ENCODE measurements around the gene CNPY1. TPM values are rescaled to one million over a fixed set of nuclear protein-coding genes. Genes with fewer than 3 reads are reported as not detected.

CNPY1 gene
- total and polyA plus RNA-seq, 9 of the 15 experiments (the other 6 are each of a cell fraction or from before 2014, with no cell fraction given): not detected

- TF ChIP-seq ESRRB (CRISPR knock-in tag; IDR thresholded peaks at IDR 0.05; ENCODE audit: borderline replicate concordance) (no peak), CBFA2T3 (IDR thresholded peaks at IDR 0.05) (no peak), MBD1 (CRISPR knock-in tag; IDR thresholded peaks at IDR 0.05) (no peak), BRF1 (IDR thresholded peaks at IDR 0.05; ENCODE audit: borderline replicate concordance, extremely low read depth, insufficient read length) (no peak), FOXK1 (CRISPR knock-in tag; IDR thresholded peaks at IDR 0.05; ENCODE audit: borderline replicate concordance) (no peak), NR4A1 (CRISPR knock-in tag; IDR thresholded peaks at IDR 0.05) (no peak), NR4A1 (tag; IDR thresholded peaks at IDR 0.05) (no peak), SNIP1 (IDR thresholded peaks at IDR 0.05; ENCODE audit: low read depth) (no peak), ZFP30 (CRISPR knock-in tag; IDR thresholded peaks at IDR 0.05; ENCODE audit: borderline replicate concordance) (no peak), TRIM28 (IDR thresholded peaks at IDR 0.05) (no peak), CXXC5 (CRISPR knock-in tag; IDR thresholded peaks at IDR 0.05) (no peak), HMGXB4 (CRISPR knock-in tag; IDR thresholded peaks at IDR 0.05) (no peak)
- TF ChIP-seq, protein P1, sequence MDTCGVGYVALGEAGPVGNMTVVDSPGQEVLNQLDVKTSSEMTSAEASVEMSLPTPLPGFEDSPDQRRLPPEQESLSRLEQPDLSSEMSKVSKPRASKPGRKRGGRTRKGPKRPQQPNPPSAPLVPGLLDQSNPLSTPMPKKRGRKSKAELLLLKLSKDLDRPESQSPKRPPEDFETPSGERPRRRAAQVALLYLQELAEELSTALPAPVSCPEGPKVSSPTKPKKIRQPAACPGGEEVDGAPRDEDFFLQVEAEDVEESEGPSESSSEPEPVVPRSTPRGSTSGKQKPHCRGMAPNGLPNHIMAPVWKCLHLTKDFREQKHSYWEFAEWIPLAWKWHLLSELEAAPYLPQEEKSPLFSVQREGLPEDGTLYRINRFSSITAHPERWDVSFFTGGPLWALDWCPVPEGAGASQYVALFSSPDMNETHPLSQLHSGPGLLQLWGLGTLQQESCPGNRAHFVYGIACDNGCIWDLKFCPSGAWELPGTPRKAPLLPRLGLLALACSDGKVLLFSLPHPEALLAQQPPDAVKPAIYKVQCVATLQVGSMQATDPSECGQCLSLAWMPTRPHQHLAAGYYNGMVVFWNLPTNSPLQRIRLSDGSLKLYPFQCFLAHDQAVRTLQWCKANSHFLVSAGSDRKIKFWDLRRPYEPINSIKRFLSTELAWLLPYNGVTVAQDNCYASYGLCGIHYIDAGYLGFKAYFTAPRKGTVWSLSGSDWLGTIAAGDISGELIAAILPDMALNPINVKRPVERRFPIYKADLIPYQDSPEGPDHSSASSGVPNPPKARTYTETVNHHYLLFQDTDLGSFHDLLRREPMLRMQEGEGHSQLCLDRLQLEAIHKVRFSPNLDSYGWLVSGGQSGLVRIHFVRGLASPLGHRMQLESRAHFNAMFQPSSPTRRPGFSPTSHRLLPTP (IDR thresholded peaks at IDR 0.05; ENCODE audit: borderline replicate concordance, extremely low read depth, insufficient read length): no peak
- TF ChIP-seq, protein P2, sequence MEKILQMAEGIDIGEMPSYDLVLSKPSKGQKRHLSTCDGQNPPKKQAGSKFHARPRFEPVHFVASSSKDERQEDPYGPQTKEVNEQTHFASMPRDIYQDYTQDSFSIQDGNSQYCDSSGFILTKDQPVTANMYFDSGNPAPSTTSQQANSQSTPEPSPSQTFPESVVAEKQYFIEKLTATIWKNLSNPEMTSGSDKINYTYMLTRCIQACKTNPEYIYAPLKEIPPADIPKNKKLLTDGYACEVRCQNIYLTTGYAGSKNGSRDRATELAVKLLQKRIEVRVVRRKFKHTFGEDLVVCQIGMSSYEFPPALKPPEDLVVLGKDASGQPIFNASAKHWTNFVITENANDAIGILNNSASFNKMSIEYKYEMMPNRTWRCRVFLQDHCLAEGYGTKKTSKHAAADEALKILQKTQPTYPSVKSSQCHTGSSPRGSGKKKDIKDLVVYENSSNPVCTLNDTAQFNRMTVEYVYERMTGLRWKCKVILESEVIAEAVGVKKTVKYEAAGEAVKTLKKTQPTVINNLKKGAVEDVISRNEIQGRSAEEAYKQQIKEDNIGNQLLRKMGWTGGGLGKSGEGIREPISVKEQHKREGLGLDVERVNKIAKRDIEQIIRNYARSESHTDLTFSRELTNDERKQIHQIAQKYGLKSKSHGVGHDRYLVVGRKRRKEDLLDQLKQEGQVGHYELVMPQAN (IDR thresholded peaks at IDR 0.05; ENCODE audit: borderline replicate concordance): no peak
- CTCF ChIA-PET (ENCODE audit: low intra/inter-chr PET ratio): no interaction called here
- intact Hi-C loops (cut with micrococcal nuclease) (no loop called here), in situ Hi-C loops (cut with MboI) (no loop called here)
- peaks cover 0 to 11% of the 10 kb centered on the region in 2 experiments; a peak in 2 of 5 replicates for H3K4me1 ChIP-seq (replicated peaks in 1 of 2; ENCODE audit: control insufficient read depth in 2 of 2, insufficient read depth in 2 of 2, low read length in 2 of 2)
- no peaks in the 10 kb centered on the region for H3K9me3 ChIP-seq (replicated peaks; ENCODE audit: control insufficient read depth, insufficient read depth, low read depth, low read length)
- peaks cover 21% of the 10 kb centered on the region for H4K20me1 ChIP-seq (replicated peaks; ENCODE audit: control insufficient read depth, insufficient read depth, low read length)
- no peak overlapping the region for H3K9ac ChIP-seq (ENCODE audit: insufficient read depth in 1 of 2, low read depth in 2 of 2, low read length in 2 of 2)
- H3K4me2 ChIP-seq (ENCODE audit: insufficient read depth, low read length): no peak overlapping the region
- H3K36me3 ChIP-seq (ENCODE audit: control insufficient read depth, insufficient read depth, low read length): no peaks in the 10 kb centered on the region
- H3K27me3 ChIP-seq (ENCODE audit: control insufficient read depth in 2 of 2, insufficient read depth in 2 of 2, low read length in 2 of 2): peaks cover 74 to 81% of the 10 kb centered on the region in 2 experiments
- POLR2A ChIA-PET: no interaction called here
- no peak overlapping the region for H3K4me3 ChIP-seq
- H2AFZ ChIP-seq (ENCODE audit: low read depth, low read length): no peak overlapping the region
- no peak for ATAC-seq
- WGBS (ENCODE audit: insufficient coverage, low coverage, missing lambda C conversion rate): 0% methylated on average over 9 of the region's 9 CpGs
- BruUV-seq (replicated peaks): no TSS peak
- H3K27ac ChIP-seq (ENCODE audit: extremely low read depth, low read depth, low read length): no peak overlapping the region
- no peak for FAIRE-seq
- no peaks in the 10 kb centered on the region for H3K79me2 ChIP-seq (ENCODE audit: control insufficient read depth, insufficient read depth, low read length)
- no peak for DNase-seq (ENCODE audit: extremely low read depth in 1 of 4, low spot score in 3 of 4)
- H3K9me1 ChIP-seq (ENCODE audit: control insufficient read depth, insufficient read depth, low read length): peaks cover 5% of the 10 kb centered on the region
Observed at GRCh38 chr7:155538293-155538692, 8.1 kb downstream of the CNPY1 start.

All from K562 (cell line).